Islet of Langerhans (tissue), 1 donor: ENCODE measurements around the gene NLGN2.

ENCODE experiments used
- FAIRE-seq: peaks from one replicate; lab custom pipeline; 2011; peaks lifted over from hg19 to GRCh38; lab: Jason Lieb, UNC

The NLGN2 gene

GRCh38 chr17:7414837-7415236 lies 7.2 kb downstream of the NLGN2 start:
- FAIRE-seq, result no peak

- no peak for FAIRE-seq
Observed at GRCh38 chr17:7415784-7416183, 8.1 kb downstream of the NLGN2 start.

GRCh38 chr17:7416323-7416722 lies 8.7 kb downstream of the NLGN2 start:
- FAIRE-seq, result no peak

- no peak for FAIRE-seq
Observed at GRCh38 chr17:7417056-7417655, 9.5 kb downstream of the NLGN2 start.

- no peak for FAIRE-seq
Observed at GRCh38 chr17:7418472-7419152, 11.0 kb downstream of the NLGN2 start.

GRCh38 chr17:7419819-7420610 lies 12.4 kb downstream of the NLGN2 start, which contains the start of gene SPEM1:
Gene SPEM1, plus strand, starts transcription at chr17:7420324. Its CDS starts 61 bp downstream, at chr17:7420385.
- FAIRE-seq, result no peak

GRCh38 chr17:7421186-7421585 lies 13.5 kb downstream of the NLGN2 start:
- no peak for FAIRE-seq

- no peak for FAIRE-seq
Observed at GRCh38 chr17:7423679-7424078, 16.0 kb downstream of the NLGN2 start.

- FAIRE-seq, result no peak
Observed at GRCh38 chr17:7425316-7425715, 17.7 kb downstream of the NLGN2 start, which contains the start of gene SPEM2. Gene SPEM2, plus strand, starts transcription at chr17:7425616. Its CDS starts 73 bp downstream, at chr17:7425689.

- FAIRE-seq, result no peak
Observed at GRCh38 chr17:7425756-7426155, 18.1 kb downstream of the NLGN2 start.

GRCh38 chr17:7426203-7426863 lies 18.7 kb downstream of the NLGN2 start:
- FAIRE-seq, result no peak

- FAIRE-seq, result no peak
Observed at GRCh38 chr17:7426896-7427489, 19.3 kb downstream of the NLGN2 start.

GRCh38 chr17:7427549-7427948 lies 19.9 kb downstream of the NLGN2 start:
- FAIRE-seq, result no peak

GRCh38 chr17:7428557-7428956 lies 20.9 kb downstream of the NLGN2 start, which contains the start of gene SPEM3:
Gene SPEM3, plus strand, starts transcription at chr17:7428857. Its CDS starts 46 bp downstream, at chr17:7428903.
- FAIRE-seq, result no peak

GRCh38 chr17:7429722-7430121 lies 22.1 kb downstream of the NLGN2 start:
- FAIRE-seq, result no peak

GRCh38 chr17:7431231-7431630 lies 23.6 kb downstream of the NLGN2 start:
- FAIRE-seq, result no peak

GRCh38 chr17:7432296-7432695 lies 24.7 kb downstream of the NLGN2 start:
- no peak for FAIRE-seq

GRCh38 chr17:7435676-7436555 lies 28.3 kb downstream of the NLGN2 start:
- no peak for FAIRE-seq

- no peak for FAIRE-seq
Observed at GRCh38 chr17:7436556-7437368, 29.1 kb downstream of the NLGN2 start.

GRCh38 chr17:7437369-7437863 lies 29.8 kb downstream of the NLGN2 start:
- FAIRE-seq, result no peak
